ENCODE measurements around the gene SCG3. TPM values are rescaled to one million over a fixed set of nuclear protein-coding genes. Genes with fewer than 3 reads are reported as not detected.

SCG3 gene
- total RNA-seq, 2 donors from 2014 or later = not detected

GRCh38 chr15:51766341-51766740 lies 85.0 kb downstream of the SCG3 start:
- no peak for TF ChIP-seq CTCF (IDR thresholded peaks at IDR 0.05)
- H3K27ac ChIP-seq = no peak overlapping the region
- H3K9me3 ChIP-seq = no peaks in the 10 kb centered on the region
- peaks cover 4% of the 10 kb centered on the region for H3K36me3 ChIP-seq
- H3K4me3 ChIP-seq = no peak overlapping the region
- H3K4me1 ChIP-seq (ENCODE audit: control insufficient read depth in 1 of 2, low read depth in 2 of 2) = no peaks in the 10 kb centered on the region
- DNase-seq (ENCODE audit: low spot score) (no peak), ATAC-seq (ENCODE audit: insufficient number of reproducible peaks, low FRiP score, low read depth) (no peak)
- H3K27me3 ChIP-seq (replicated peaks; ENCODE audit: insufficient read depth) = no peaks in the 10 kb centered on the region

- DNase-seq (ENCODE audit: low spot score) (no peak), ATAC-seq (ENCODE audit: insufficient number of reproducible peaks, low FRiP score, low read depth) (no peak)
- Histone ChIP-seq H3K4me3 (no peak overlapping the region), H3K27ac (no peak overlapping the region), H3K4me1 (ENCODE audit: control insufficient read depth in 1 of 2, low read depth in 2 of 2) (no peaks in the 10 kb centered on the region), H3K36me3 (peaks cover 4% of the 10 kb centered on the region), H3K27me3 (replicated peaks; ENCODE audit: insufficient read depth) (no peaks in the 10 kb centered on the region), H3K9me3 (no peaks in the 10 kb centered on the region)
- no peak for TF ChIP-seq CTCF (IDR thresholded peaks at IDR 0.05)
These were observed 86.7 kb downstream of the SCG3 start for GRCh38 chr15:51768018-51768417.

Other genes starting within 250 kb of the SCG3 start
- gene DMXL2, start 58.7 kb upstream of the SCG3 start, total RNA-seq = 10 to 100 TPM; 20.3 to 45.9 TPM
- gene LYSMD2, start 56.2 kb downstream of the SCG3 start, total RNA-seq = 10 to 100 TPM; 16.8 to 21.8 TPM
- gene TMOD2, start 70.1 kb downstream of the SCG3 start, total RNA-seq = 10 to 100 TPM in 1 of 2 donors, 1 to 10 TPM in 1; 9.1 to 13.1 TPM
- gene TMOD3, start 148.2 kb downstream of the SCG3 start, total RNA-seq = 10 to 100 TPM; 27.3 to 38.1 TPM